ENCODE measurements around the gene RNF149. TPM values are rescaled to one million over a fixed set of nuclear protein-coding genes. Genes with fewer than 3 reads are reported as not detected.
A peak's percentile ranks its signal among the peaks of the same experiment; 100 is the strongest.

RNF149 gene
- total and polyA plus RNA-seq, 9 of the 15 experiments (the other 6 are each of a cell fraction or from before 2014, with no cell fraction given): 9.0 to 31.5 (median 22.8) TPM

- TF ChIP-seq ATF7 (IDR thresholded peaks at IDR 0.05) (0 out of 2 replicates have a peak, but pooled peaks have one; percentile 10), CLOCK (CRISPR knock-in tag; IDR thresholded peaks at IDR 0.05; ENCODE audit: borderline replicate concordance) (no peak), TBL1XR1 (IDR thresholded peaks at IDR 0.05; ENCODE audit: low read length in 2 of 2) (no peak), U2AF2 (optimal IDR thresholded peaks at IDR 0.05; ENCODE audit: low read depth, low read length) (no peak), MXI1 (IDR thresholded peaks at IDR 0.05; ENCODE audit: low read depth, low read length) (0 out of 2 replicates have a peak, but pooled peaks have one; percentile 21), HMG20B (CRISPR knock-in tag; IDR thresholded peaks at IDR 0.05) (no peak), DPF2 (IDR thresholded peaks at IDR 0.05) (no peak), FOXJ2 (tag; IDR thresholded peaks at IDR 0.05) (no peak), ZNF431 (CRISPR knock-in tag; IDR thresholded peaks at IDR 0.05) (no peak), ZNF583 (CRISPR knock-in tag; IDR thresholded peaks at IDR 0.05) (no peak), ZNF316 (IDR thresholded peaks at IDR 0.05) (no peak), ZNF175 (CRISPR knock-in tag; IDR thresholded peaks at IDR 0.05; ENCODE audit: low read depth) (no peak), MIER1 (IDR thresholded peaks at IDR 0.05; ENCODE audit: low read depth) (no peak), ZBTB17 (CRISPR knock-in tag; IDR thresholded peaks at IDR 0.05) (0 out of 2 replicates have a peak, but pooled peaks have one; percentile 81)
- TF ChIP-seq, protein P1, sequence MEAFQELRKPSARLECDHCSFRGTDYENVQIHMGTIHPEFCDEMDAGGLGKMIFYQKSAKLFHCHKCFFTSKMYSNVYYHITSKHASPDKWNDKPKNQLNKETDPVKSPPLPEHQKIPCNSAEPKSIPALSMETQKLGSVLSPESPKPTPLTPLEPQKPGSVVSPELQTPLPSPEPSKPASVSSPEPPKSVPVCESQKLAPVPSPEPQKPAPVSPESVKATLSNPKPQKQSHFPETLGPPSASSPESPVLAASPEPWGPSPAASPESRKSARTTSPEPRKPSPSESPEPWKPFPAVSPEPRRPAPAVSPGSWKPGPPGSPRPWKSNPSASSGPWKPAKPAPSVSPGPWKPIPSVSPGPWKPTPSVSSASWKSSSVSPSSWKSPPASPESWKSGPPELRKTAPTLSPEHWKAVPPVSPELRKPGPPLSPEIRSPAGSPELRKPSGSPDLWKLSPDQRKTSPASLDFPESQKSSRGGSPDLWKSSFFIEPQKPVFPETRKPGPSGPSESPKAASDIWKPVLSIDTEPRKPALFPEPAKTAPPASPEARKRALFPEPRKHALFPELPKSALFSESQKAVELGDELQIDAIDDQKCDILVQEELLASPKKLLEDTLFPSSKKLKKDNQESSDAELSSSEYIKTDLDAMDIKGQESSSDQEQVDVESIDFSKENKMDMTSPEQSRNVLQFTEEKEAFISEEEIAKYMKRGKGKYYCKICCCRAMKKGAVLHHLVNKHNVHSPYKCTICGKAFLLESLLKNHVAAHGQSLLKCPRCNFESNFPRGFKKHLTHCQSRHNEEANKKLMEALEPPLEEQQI (IDR thresholded peaks at IDR 0.05): no peak
- TF ChIP-seq, protein P2, sequence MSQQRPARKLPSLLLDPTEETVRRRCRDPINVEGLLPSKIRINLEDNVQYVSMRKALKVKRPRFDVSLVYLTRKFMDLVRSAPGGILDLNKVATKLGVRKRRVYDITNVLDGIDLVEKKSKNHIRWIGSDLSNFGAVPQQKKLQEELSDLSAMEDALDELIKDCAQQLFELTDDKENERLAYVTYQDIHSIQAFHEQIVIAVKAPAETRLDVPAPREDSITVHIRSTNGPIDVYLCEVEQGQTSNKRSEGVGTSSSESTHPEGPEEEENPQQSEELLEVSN (IDR thresholded peaks at IDR 0.05; ENCODE audit: borderline replicate concordance in 1 of 2, extremely low read depth in 1 of 2, insufficient read depth in 1 of 2, insufficient read length in 1 of 2, low read depth in 1 of 2, low read length in 1 of 2, poor library complexity in 1 of 2, severe bottlenecking in 1 of 2): peak in 1 of 2 experiments; percentile 68
- TF ChIP-seq, protein P3, sequence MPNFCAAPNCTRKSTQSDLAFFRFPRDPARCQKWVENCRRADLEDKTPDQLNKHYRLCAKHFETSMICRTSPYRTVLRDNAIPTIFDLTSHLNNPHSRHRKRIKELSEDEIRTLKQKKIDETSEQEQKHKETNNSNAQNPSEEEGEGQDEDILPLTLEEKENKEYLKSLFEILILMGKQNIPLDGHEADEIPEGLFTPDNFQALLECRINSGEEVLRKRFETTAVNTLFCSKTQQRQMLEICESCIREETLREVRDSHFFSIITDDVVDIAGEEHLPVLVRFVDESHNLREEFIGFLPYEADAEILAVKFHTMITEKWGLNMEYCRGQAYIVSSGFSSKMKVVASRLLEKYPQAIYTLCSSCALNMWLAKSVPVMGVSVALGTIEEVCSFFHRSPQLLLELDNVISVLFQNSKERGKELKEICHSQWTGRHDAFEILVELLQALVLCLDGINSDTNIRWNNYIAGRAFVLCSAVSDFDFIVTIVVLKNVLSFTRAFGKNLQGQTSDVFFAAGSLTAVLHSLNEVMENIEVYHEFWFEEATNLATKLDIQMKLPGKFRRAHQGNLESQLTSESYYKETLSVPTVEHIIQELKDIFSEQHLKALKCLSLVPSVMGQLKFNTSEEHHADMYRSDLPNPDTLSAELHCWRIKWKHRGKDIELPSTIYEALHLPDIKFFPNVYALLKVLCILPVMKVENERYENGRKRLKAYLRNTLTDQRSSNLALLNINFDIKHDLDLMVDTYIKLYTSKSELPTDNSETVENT (CRISPR knock-in tag; IDR thresholded peaks at IDR 0.05): no peak
- TF ChIP-seq, protein P4, sequence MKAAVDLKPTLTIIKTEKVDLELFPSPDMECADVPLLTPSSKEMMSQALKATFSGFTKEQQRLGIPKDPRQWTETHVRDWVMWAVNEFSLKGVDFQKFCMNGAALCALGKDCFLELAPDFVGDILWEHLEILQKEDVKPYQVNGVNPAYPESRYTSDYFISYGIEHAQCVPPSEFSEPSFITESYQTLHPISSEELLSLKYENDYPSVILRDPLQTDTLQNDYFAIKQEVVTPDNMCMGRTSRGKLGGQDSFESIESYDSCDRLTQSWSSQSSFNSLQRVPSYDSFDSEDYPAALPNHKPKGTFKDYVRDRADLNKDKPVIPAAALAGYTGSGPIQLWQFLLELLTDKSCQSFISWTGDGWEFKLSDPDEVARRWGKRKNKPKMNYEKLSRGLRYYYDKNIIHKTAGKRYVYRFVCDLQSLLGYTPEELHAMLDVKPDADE (conservative IDR thresholded peaks at IDR 0.05; ENCODE audit: control insufficient read depth, low read depth, low read length): 0 out of 2 replicates have a peak, but pooled peaks have one; percentile 15
Measured at GRCh38 chr2:101253013-101253702, 55.3 kb downstream of the RNF149 start (continued).
